Hematopoietic multipotent progenitor cell treated with erythropoietin and hydrocortisone succinate and interleukin-3 and kit ligand, for 4 days (in vitro differentiated cells): ENCODE measurements around the gene LIPC.

Experiments used
- DNase-seq: peaks from one replicate; pipeline ENCODE4 v3.0.0-alpha.2; 2015

LIPC gene

GRCh38 chr15:58407236-58407775 lies 24.5 kb upstream of the LIPC start:
- no peak for DNase-seq

GRCh38 chr15:58407778-58408177 lies 24.0 kb upstream of the LIPC start:
- DNase-seq = no peak

GRCh38 chr15:58409861-58410260 lies 21.9 kb upstream of the LIPC start:
- DNase-seq = no peak

- DNase-seq = peak; percentile 32
Observed at GRCh38 chr15:58410353-58410752, 21.4 kb upstream of the LIPC start.

- DNase-seq = no peak
Observed at GRCh38 chr15:58413253-58413652, 18.5 kb upstream of the LIPC start.

DNA sequence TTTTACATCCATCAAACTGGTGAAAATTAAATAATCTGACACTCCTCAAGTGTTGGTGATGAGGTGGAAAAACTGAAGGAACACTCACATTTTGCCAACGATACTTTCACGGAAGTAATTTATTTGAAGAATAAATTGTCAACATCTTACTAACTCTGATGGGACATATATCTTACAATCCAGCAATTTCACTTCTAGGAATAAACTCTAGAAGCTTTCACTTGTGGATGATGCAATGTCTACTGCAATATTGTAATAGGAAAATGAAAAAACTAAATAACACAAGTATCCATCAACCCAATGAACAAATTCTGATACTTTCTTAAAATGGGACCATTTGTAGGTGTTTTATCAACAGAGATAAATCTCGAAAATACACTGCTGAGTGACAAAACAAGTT lies 16.2 kb upstream of the LIPC start:
- DNase-seq = no peak

GRCh38 chr15:58416963-58417362 lies 14.8 kb upstream of the LIPC start:
- DNase-seq = no peak

DNA sequence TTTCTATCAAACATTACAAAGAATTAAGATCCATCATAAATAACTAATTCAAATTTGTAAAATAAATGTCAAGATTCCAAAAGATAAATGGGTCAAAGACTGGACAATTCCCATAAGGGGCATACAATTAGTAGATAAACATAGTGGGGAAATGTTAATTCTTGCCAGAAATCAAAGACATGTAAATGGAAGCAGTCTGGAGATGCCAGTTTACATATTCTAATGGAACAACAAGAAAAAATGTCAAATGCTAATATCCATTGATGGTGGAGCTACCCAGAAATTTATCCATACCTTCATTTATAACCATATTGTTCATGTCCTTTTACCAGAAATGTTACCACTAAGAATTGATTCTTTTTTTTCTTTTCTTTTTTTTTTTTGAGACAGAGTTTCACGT lies 13.7 kb upstream of the LIPC start:
- no peak for DNase-seq

GRCh38 chr15:58419803-58420524 lies 11.8 kb upstream of the LIPC start:
- DNase-seq = no peak

GRCh38 chr15:58420579-58421043 lies 11.2 kb upstream of the LIPC start:
- DNase-seq = no peak

DNA sequence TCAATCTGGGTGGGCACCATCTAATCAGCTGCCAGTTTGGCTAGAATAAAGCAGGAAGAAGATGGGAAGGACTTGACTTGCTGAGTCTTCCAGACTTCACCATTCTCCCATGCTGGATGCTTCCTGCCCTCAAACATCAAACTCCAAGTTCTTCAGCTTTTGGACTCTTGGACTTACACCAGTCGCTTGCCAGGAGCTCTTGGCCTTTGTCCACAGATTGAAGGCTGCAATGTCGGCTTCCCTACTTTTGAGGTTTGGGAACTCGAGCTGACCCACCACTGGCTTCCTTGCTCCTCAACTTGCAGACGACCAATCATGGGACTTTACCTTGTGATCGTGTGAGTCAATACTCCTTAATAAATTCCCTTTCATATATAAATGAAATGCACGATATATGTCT lies 8.6 kb upstream of the LIPC start:
- DNase-seq = no peak

DNA sequence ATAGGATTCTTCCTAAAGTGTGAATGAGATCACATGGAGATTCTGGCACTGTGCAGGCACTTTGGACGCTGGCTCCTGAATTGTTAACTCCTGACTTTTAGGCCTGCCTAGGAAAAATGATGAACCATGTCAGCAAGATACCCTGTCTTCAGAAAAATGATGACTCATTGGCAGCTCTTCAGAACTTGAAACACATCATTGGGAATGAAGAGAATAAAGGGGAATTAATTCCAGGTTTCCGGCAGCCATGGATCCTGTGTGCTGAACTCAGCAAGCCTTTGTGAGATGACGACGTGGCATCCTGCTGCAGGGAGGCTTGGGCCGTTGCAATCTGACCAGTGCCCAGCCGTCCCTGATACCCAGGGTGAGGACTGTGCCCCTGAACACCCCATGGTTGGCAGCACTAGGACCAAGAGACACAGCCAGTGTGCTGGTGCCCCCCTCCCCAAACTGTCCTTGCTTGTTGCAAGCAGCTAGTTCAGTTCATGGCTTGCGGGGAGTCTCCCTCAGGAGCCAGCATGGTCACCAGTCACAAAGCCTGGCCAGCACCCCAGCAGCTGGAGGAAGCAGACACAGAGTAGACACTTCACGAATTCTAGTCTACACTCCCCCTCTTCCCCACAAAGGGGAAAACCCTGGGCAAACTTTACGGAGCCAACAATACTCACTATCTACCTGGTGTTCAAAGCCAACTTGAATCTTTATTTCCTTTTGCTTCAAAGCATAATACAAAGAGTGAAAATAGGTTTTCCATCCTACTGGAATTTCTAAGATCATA lies 7.8 kb upstream of the LIPC start:
- no peak for DNase-seq

DNA sequence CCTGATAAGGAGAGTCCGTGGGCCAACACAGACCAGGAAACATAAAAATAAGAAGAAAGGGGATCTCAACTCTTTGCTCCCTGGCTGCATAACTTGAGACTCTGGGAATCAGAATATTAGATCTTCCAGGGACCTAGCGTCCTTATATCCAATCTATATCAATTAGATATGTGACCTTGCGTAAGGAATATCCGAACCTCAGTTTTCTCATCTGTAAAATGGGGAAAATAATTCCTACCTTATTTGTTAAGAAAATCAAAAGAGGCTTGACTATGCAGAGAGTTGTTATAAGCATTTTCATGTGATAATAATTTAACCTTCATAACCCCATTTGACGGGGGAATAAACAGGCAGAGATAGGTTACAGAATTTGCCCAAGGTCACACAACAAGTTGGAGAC lies 7.1 kb upstream of the LIPC start:
- no peak for DNase-seq

DNA sequence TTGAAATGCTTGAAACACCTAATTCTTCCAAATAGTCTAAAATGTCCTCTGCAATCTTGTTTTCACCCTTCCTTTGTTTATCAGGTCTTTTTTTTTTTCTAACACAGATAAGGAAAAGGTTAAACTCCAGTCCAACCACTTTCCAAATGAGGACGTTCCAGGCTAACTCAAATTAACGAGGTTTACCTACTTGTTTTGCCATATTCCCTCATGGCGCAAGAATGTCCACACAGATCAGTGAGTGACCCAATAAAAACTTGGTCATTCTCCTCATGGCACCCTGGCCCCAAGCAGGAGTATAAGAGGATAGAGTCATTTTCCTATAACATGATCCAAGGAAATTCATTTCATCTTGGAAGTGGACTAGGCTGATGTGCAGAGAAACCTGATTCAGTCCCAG lies 6.6 kb upstream of the LIPC start:
- DNase-seq = no peak

DNA sequence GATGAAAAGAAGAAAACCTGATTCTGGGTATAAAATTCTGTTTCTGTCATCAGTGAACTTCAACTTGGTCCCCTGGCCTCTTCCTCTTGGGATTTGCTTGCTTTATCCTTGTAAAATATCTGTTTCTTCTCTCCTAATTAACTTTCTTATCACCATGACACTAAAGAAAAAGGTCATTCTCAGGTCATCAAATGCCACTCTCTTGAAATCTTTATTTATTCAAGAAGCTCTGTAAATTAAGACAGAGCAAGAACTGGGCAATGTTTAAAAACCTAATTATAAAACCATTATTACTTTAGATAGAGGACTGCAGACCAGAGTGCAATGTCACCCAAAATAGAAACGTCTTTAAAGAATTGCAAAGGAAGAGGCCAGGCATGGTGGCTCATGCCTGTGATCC lies 6.0 kb upstream of the LIPC start:
- no peak for DNase-seq

DNA sequence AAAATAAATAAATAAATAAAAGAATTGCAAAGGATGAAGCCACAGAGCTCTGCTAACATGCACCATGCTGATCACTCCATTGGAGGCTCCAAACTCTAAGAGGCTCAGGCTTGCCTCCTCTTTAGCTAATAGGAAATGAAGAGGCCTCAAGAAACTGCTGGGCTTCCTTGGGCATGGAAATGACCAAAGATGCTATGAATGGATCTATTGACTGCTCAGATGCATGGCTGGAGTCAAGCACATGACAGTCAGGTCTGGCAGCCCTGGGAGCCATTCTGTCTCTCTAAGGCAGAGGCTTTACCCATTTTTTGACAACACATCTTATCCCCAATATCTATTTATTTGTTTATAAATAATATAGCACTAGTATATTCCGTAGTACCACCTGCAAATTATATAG lies 5.3 kb upstream of the LIPC start:
- no peak for DNase-seq

DNA sequence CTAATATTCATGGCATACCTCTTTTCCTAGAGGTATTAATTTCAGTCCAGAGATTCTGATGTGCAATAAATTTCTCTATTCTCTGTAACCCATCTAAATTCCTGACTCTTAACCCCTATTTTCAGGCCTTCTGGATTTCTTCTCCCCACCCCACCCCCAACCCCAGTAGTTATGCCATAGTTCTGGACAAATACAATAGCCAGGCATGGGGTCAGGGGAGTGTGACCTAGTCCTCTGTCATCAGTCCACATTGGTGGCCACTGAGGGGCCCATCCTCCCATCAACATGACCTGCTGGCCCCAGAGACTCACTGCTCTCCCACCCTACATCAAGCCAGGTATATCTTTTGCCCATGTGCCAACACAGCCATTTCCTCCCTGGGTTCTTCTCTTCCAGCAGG lies 3.8 kb upstream of the LIPC start:
- DNase-seq = no peak

GRCh38 chr15:58430224-58430787 lies 1.5 kb upstream of the LIPC start:
- no peak for DNase-seq

- DNase-seq = no peak
Observed at GRCh38 chr15:58432401-58432800, 610 bp downstream of the LIPC start.

GRCh38 chr15:58433597-58434333 lies 2.0 kb downstream of the LIPC start:
- DNase-seq = no peak

GRCh38 chr15:58434334-58434875 lies 2.6 kb downstream of the LIPC start:
- DNase-seq = peak; percentile 45

- no peak for DNase-seq
Observed at GRCh38 chr15:58436552-58436951, 4.8 kb downstream of the LIPC start.
